Measurements from ENCODE around the gene EXOC6. TPM values are rescaled to one million over a fixed set of nuclear protein-coding genes. Genes with fewer than 3 reads are reported as not detected.
A peak's percentile ranks its signal among the peaks of the same experiment; 100 is the strongest.
"Not testable (repeated sequence)": the region's sequence is repeated elsewhere in the genome, so short reads cannot be mapped to it uniquely, and the experiment has no call there.

Gene EXOC6
- total RNA-seq, 1 donor from 2014 or later: 22.9 TPM

DNA sequence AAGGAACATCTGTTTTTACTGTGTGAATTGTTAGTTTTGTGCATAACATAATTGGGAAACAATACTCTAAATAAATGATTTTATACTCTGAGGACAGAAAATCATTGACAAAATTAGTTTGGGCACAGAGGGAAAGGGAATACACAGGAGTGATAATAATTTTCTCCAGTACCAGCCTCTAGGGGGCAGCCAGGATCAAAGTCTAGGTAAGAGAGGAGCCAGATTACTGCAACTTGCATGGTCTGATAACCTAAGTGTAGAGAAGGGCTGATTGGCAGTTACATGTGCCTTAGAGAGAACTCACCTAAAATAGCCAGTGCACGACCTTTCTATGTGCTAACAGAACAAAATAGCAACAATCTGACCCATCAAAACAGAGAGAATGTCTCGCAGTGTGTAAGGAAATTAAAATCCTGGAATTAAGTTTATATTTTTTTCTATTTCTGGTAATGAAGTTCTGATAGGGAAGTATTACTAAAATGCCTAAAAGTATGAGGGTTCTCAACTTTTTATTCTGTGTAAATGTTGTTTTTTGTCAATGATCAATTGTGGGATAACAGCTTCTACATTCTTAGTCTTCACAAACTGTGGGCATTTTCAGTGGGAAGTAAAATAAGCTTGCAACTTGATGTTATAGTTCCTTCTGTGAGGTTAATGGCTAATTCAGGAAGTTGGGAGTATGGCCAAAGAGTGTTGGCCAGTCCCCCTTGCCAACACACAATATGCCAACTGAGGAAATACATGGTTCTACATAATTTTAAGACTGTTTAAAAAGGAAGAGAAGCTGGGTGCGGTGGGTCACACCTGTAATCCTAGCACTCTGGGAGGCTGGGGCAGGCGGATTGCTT, 66.4 kb downstream of the EXOC6 start:
- ATAC-seq (no peak), DNase-seq (ENCODE audit: low spot score) (no peak)
- intact Hi-C loops (cut with DNase I): no loop called here

DNA sequence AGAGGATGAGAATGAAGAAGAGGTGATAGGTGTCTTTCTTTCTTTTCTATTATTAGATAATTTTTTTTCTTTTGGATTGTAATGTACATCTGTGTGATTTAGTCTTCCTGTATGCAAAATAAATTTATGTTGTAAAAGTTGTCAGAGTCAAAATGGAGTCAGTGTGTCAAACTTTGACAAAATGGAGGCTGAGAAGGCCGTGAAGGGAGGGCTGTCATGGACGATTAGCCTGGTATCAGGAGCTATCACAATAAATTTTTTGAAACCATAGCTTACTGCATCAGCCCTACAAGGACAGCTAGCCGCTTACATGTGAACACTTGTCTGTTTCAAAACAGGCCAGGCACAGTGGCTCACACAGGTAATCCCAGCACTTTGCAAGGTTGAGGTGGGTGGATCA, 67.6 kb downstream of the EXOC6 start:
- DNase-seq (ENCODE audit: low spot score): no peak
- intact Hi-C loops (cut with DNase I): no loop called here
- ATAC-seq: no peak

DNA sequence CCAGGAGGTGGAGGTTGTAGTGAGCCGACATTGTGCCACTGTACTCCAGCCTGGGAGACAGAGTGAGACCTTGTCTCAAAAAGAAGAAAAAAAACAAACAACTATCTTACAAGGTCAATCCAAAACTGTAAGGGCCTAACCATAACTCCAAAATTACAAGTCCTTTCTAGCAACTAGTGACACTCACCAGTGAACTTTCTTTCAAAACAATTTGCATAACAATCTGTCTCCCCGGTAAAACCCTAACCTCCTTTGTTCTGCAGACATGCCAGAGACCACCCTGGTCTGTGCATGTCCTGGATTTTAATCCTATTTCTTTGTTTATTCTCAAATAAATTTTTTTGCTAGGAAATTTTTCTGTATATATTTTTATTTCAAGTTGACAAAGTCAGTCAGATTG, 68.1 kb downstream of the EXOC6 start:
- intact Hi-C loops (cut with DNase I): no loop called here
- ATAC-seq (no peak), DNase-seq (ENCODE audit: low spot score) (no peak)

GRCh38 chr10:92918603-92919002, 70.3 kb downstream of the EXOC6 start:
- no peak for DNase-seq (ENCODE audit: low spot score)
- intact Hi-C loops (cut with DNase I): no loop called here
- ATAC-seq: no peak

DNA sequence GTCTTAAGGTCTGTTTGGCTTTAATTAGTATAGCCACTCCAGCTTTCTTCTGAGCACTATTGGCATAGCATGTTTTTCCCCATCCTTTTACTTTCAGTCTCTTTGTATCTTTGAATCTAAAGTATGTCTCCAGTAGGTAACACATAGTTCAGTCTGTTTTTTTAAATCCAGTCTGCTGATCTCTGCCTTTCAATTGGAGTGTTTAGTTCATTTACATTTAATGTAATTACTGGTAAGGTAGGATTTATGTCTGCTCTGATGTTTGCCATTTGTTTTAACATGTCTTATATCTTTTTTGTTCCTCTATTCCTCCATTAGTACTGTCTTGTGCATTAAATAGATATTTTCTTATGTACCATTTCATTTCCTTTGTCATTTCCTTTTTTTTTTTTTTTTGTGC, 72.5 kb downstream of the EXOC6 start:
- ATAC-seq: no peak
- intact Hi-C loops (cut with DNase I): no loop called here
- no peak for DNase-seq (ENCODE audit: low spot score)

DNA sequence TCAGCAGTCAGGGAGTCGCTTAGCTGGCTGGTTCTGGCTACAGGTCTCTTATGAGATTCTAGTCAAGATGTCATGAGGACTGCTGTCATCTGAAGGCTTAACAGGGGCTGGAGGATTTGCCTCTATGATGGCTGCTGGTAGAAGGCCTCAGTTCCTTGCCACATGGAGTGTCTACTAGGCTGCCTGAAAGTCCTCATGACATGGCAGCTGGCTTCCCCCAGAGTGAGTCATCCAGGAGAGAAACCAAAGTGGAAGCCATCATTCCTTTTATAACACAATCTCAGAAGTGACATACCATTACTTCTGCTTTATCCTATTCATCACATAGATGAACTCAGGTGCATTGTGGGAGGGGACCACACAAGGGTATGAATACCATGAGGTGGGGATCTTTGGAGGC, 75.1 kb downstream of the EXOC6 start:
- intact Hi-C loops (cut with DNase I): no loop called here
- ATAC-seq (no peak), DNase-seq (ENCODE audit: low spot score) (no peak)

DNA sequence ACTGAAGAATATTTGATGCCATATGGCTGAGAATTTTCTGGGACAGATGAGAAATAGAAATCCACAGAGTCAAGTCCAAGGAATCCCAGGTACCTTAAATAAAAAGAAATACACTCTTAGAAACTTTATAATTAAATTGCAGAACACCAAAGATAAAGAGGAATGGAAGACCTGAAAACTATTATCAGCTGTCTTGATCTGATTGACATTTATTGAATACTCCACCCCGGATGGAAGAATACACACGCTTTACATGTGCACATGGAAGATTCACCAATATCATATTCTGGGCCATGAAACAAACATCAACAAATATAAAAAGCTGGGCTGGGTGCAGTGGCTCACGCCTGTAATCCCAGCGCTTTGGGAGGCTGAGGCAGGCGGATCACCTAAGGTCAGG, 81.6 kb downstream of the EXOC6 start:
- DNase-seq (ENCODE audit: low spot score) (no peak), ATAC-seq (no peak)
- intact Hi-C loops (cut with DNase I): no loop called here

DNA sequence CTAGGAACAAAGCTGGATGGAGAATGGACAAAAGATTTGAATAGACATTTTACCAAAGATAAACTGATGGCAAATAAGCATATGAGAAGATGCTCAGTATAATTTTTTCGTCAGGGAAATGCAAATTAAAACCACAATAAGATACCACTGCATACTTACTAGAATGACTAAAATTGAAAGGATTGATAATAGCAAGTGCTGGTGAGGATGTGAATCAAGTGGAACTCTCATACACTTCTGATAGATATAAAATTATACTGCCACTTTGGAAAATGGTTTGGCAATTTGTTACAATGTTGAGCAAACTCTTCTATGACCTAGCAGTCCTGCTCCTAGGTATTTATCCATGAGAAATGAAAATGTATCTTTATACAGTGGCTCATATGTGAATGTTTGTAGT, 83.3 kb downstream of the EXOC6 start:
- DNase-seq (ENCODE audit: low spot score) (no peak), ATAC-seq (no peak)
- intact Hi-C loops (cut with DNase I): no loop called here

GRCh38 chr10:92937876-92938275, 89.6 kb downstream of the EXOC6 start:
- intact Hi-C loops (cut with DNase I): no loop called here
- ATAC-seq (no peak), DNase-seq (ENCODE audit: low spot score) (no peak)

- no peak for ATAC-seq
- no peak for DNase-seq (ENCODE audit: low spot score)
- intact Hi-C loops (cut with DNase I): no loop called here
Measured at GRCh38 chr10:92938841-92939240, 90.5 kb downstream of the EXOC6 start.

GRCh38 chr10:92942226-92942625, 93.9 kb downstream of the EXOC6 start:
- intact Hi-C loops (cut with DNase I): no loop called here
- ATAC-seq: no peak
- DNase-seq (ENCODE audit: low spot score): no peak

DNA sequence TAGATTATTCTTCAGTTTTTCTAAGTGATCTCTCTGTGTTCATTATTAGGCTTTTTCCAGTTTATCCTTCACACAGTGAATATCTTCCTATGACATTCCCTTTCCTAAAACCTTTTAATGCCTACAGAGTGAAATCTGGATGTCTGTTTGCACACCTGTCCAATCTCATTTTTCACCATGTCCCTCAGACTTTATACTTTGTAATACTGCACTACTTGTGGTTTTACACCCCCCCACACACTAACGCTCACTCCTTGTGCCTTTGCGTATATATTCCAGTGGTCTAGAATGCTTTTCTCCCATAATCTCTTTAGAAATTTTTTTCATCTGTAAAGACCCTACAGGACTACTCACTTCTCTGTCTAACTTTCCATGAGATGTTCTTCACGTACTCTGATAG, 98.2 kb downstream of the EXOC6 start:
- no peak for ATAC-seq

GRCh38 chr10:92952573-92952972, 104.3 kb downstream of the EXOC6 start:
- ATAC-seq; DNase-seq (ENCODE audit: low spot score): not testable (repeated sequence)
- intact Hi-C loops (cut with DNase I): loop anchor here (10.0 kb wide), 1 partner anchor 108 kb away; the partner anchor contains the start of gene EXOC6

More for the DNA sequence above, 98.2 kb downstream of the EXOC6 start:
- intact Hi-C loops (cut with DNase I): no loop called here
- DNase-seq (ENCODE audit: low spot score): no peak

DNA sequence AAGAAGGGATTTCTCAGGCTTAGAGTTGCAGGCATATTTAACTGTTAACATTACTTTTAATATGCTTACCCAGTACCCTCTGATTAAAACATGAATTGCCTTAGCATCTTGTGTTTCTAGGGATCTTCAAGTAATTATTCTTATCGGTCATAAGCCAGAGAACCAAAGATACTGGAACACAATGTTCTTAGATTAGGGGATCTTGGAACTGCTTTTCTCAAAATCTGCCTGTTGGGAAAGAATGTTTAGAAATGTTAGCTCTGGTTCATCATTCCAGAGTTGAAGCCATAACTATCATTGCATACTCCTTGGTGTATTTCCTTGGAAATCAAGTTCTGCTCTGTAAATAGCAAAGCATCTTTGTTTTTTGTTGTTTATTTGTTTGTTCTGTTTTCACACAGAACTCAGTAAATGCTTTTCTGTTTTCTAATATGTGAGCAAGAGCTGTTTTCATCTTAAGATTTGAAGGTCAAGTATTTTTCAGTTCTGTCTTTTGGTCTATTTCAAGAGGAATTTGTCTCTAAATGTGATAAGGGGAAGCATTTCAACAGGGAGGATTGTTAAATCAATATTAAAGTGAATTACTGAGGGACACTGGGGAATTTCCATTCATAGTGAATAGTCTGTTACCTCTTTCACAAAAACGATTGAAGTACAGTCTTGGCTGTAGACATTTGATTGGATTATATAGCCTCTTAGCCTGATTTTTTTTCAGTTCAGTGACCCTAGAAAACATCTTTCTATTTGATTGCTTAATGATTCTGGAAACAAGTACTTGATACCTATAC, 109.1 kb downstream of the EXOC6 start:
- no peak for DNase-seq (ENCODE audit: low spot score)
- intact Hi-C loops (cut with DNase I): loop anchor here (10.0 kb wide), 1 partner anchor 113 kb away; the partner anchor contains the start of gene EXOC6
- peak; percentile 82 for ATAC-seq

DNA sequence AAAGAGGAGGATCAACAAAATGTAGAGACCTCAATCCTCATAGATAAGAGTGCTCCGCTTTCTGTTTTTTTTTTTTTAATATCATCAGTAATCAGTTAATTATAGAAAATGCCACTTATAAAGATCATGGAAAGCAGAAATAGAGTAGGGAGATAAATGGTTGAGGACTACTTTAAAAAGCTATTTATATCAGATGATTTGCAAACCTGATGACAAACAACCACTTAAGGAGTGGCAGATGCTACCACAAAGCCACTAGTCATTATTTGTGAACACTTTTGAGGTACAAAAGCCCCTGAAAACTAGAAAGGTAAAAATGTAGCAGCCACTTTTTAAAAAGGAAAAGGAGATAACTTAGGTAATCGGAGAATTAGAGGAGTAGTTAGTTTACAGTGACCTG, 113.3 kb downstream of the EXOC6 start:
- DNase-seq (ENCODE audit: low spot score): no peak
- ATAC-seq: no peak
- intact Hi-C loops (cut with DNase I): no loop called here

DNA sequence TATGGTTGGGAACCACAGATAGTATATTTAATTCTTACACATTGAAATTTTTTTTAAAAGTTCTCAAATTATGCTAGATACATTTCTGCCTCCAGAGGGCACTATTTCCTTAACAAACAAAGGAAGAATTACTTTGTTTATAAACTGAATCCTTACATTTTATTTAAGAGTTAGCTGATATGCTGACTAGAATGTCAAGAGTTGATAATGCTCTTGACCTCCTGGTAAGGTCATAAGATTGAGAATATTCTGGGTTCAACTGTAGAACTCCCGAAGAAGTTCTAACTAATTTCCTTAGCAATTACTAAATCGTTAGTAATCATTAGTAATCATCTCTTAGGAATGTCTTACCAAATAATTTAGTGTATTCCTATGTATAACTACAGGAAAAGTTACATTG, 117.0 kb downstream of the EXOC6 start:
- ATAC-seq: no peak
- DNase-seq (ENCODE audit: low spot score): no peak
- intact Hi-C loops (cut with DNase I): no loop called here

GRCh38 chr10:92967641-92968040, 119.3 kb downstream of the EXOC6 start:
- DNase-seq (ENCODE audit: low spot score): no peak
- ATAC-seq: no peak
- intact Hi-C loops (cut with DNase I): no loop called here

GRCh38 chr10:92969151-92969550, 120.8 kb downstream of the EXOC6 start:
- intact Hi-C loops (cut with DNase I): no loop called here
- DNase-seq (ENCODE audit: low spot score) (no peak), ATAC-seq (no peak)

GRCh38 chr10:92970301-92971070, 122.2 kb downstream of the EXOC6 start:
- intact Hi-C loops (cut with DNase I): no loop called here
- DNase-seq (ENCODE audit: low spot score) (no peak), ATAC-seq (no peak)

All from sciatic nerve (tissue), 2 donors.